OCI-LY3 (cell line): ENCODE measurements around the gene CAVIN1.
"Not testable (repeated sequence)": the region's sequence is repeated elsewhere in the genome, so short reads cannot be mapped to it uniquely, and the experiment has no call there.

Source experiments
- H2AFZ ChIP-seq: fragments of 200-600, 300-600 bp; shearing (Covaris generic); 2 replicates; pipeline ENCODE4 v1.6.0; 2014; ENCODE audit warnings: antibody characterized with exemption, low read depth, low read length
- H3K27ac ChIP-seq: fragments of 200-600, 300-600 bp; sonication (generic); 2 replicates; pipeline ENCODE4 v1.5.1; 2014; ENCODE audit warnings: mild to moderate bottlenecking, low read length, moderate library complexity, mixed read lengths
- H3K27me3 ChIP-seq: fragments of 200-600, 300-600 bp; sonication (generic); 2 replicates; pipeline ENCODE4 v1.6.1; 2014; ENCODE audit warnings: low read depth, low read length, mixed read lengths
- H3K36me3 ChIP-seq: fragments of 200-600, 300-600 bp; sonication (generic); replicated peaks from 2 replicates; pipeline ENCODE3; 2014; ENCODE audit warnings: low read depth, low read length, mixed read lengths
- H3K4me1 ChIP-seq: fragments of 300-600, 200-600 bp; sonication (generic); 2 replicates; pipeline ENCODE4 v1.6.1; 2014; ENCODE audit warnings: low read length, mixed read lengths
- H3K4me2 ChIP-seq: fragments of 200-600, 300-600 bp; sonication (generic); 2 replicates; pipeline ENCODE4 v1.6.1; 2014; ENCODE audit warnings: low read length, mixed read lengths
- H3K4me3 ChIP-seq: fragments of 300-600, 200-600 bp; sonication (generic); 2 replicates; pipeline ENCODE4 v1.5.1; 2014; ENCODE audit warnings: antibody characterized with exemption, mild to moderate bottlenecking, low read length, moderate library complexity
- H3K79me2 ChIP-seq: fragments of 300-600, 200-600 bp; shearing (Covaris generic); 2 replicates; pipeline ENCODE4 v1.6.1; 2014; ENCODE audit warnings: mild to moderate bottlenecking, low read length, mixed read lengths
- H3K9ac ChIP-seq: fragments of 300-600, 200-600 bp; shearing (Covaris generic); 2 replicates; pipeline ENCODE4 v1.6.0; 2014; ENCODE audit warnings: mild to moderate bottlenecking, low read length, moderate library complexity
- H3K9me3 ChIP-seq: fragments of 200-600, 300-600 bp; shearing (Covaris generic); 2 replicates; pipeline ENCODE4 v1.6.1; 2014; ENCODE audit warnings: low read length, mixed read lengths; ENCODE audit not compliant: insufficient read depth
- H4K20me1 ChIP-seq: fragments of 200-600, 300-600 bp; sonication (generic); 2 replicates; pipeline ENCODE4 v1.6.1; 2016; ENCODE audit warnings: low read length, mixed read lengths; ENCODE audit not compliant: insufficient read depth
- CTCF ChIP-seq: fragments of 200-600, 300-600 bp; sonication (generic); IDR thresholded peaks from 2 replicates; pipeline ENCODE4 v1.5.1; 2014; ENCODE audit warnings: antibody characterized with exemption, low read length, low read depth
- EZH2phosphoT487 ChIP-seq: fragments of 200-600 bp; shearing (Covaris generic); IDR thresholded peaks from 2 replicates; pipeline ENCODE4 v1.6.1; 2018; ENCODE audit warnings: antibody characterized with exemption, mixed run types, low read depth

The CAVIN1 gene

GRCh38 chr17:42456223-42457106, 33.4 kb upstream of the CAVIN1 start:
- Histone ChIP-seq H3K36me3 (peaks cover 7% of the 10 kb centered on the region), H3K27me3 (no peaks in the 10 kb centered on the region), H3K27ac (peak overlapping the region; percentile 92), H3K79me2 (peaks cover 24% of the 10 kb centered on the region), H2AFZ (no peak overlapping the region), H3K9me3 (no peaks in the 10 kb centered on the region), H3K4me3 (peak overlapping the region; percentile 90), H3K4me2 (peak overlapping the region; percentile 85), H3K4me1 (peaks cover 66% of the 10 kb centered on the region), H3K9ac (peak overlapping the region; percentile 58), H4K20me1 (peaks cover 16% of the 10 kb centered on the region)
- no peak for TF ChIP-seq EZH2phosphoT487
- TF ChIP-seq CTCF: no peak

GRCh38 chr17:42454987-42455386, 31.9 kb upstream of the CAVIN1 start:
- H3K79me2 ChIP-seq: peaks cover 13% of the 10 kb centered on the region
- not testable (repeated sequence) for H4K20me1 ChIP-seq, H3K9ac ChIP-seq, H3K4me2 ChIP-seq, H3K27me3 ChIP-seq, H3K4me3 ChIP-seq, H2AFZ ChIP-seq, H3K9me3 ChIP-seq, H3K36me3 ChIP-seq, H3K27ac ChIP-seq
- H3K4me1 ChIP-seq: peaks cover 58% of the 10 kb centered on the region

GRCh38 chr17:42453439-42453838, 30.4 kb upstream of the CAVIN1 start:
- Histone ChIP-seq H3K4me2 (peak overlapping the region; percentile 68), H2AFZ (0 out of 2 replicates have a peak overlapping the region, but pooled peaks have one; percentile 5), H3K4me3 (peak overlapping the region; percentile 37), H3K9me3 (no peaks in the 10 kb centered on the region), H3K4me1 (peaks cover 53% of the 10 kb centered on the region), H3K9ac (0 out of 2 replicates have a peak overlapping the region, but pooled peaks have one; percentile 1), H3K27me3 (no peaks in the 10 kb centered on the region), H3K36me3 (no peaks in the 10 kb centered on the region), H3K79me2 (no peaks in the 10 kb centered on the region), H4K20me1 (no peaks in the 10 kb centered on the region), H3K27ac (peak overlapping the region; percentile 56)
- TF ChIP-seq CTCF: no peak
- no peak for TF ChIP-seq EZH2phosphoT487

- not testable (repeated sequence) for H3K27ac ChIP-seq, H3K4me2 ChIP-seq, H4K20me1 ChIP-seq, H3K9me3 ChIP-seq, H3K4me3 ChIP-seq, H2AFZ ChIP-seq, H3K27me3 ChIP-seq, H3K9ac ChIP-seq, H3K79me2 ChIP-seq, H3K36me3 ChIP-seq
- H3K4me1 ChIP-seq: peaks cover 43% of the 10 kb centered on the region
Observed at GRCh38 chr17:42451270-42451669, 28.2 kb upstream of the CAVIN1 start.

GRCh38 chr17:42449838-42450237, 26.8 kb upstream of the CAVIN1 start:
- H3K4me1 ChIP-seq: peaks cover 30% of the 10 kb centered on the region
- not testable (repeated sequence) for H2AFZ ChIP-seq, H3K27ac ChIP-seq, H3K4me3 ChIP-seq, H3K4me2 ChIP-seq, H3K9me3 ChIP-seq, H3K9ac ChIP-seq, H4K20me1 ChIP-seq, H3K27me3 ChIP-seq, H3K79me2 ChIP-seq, H3K36me3 ChIP-seq

- H3K9ac ChIP-seq, H3K4me3 ChIP-seq, H3K9me3 ChIP-seq, H2AFZ ChIP-seq, H3K79me2 ChIP-seq, H3K27ac ChIP-seq, H4K20me1 ChIP-seq, H3K27me3 ChIP-seq, H3K36me3 ChIP-seq, H3K4me2 ChIP-seq: not testable (repeated sequence)
- peaks cover 24% of the 10 kb centered on the region for H3K4me1 ChIP-seq
Observed at GRCh38 chr17:42449176-42449575, 26.1 kb upstream of the CAVIN1 start.
